ENCODE measurements around the gene EYA4. TPM values are rescaled to one million over a fixed set of nuclear protein-coding genes. Genes with fewer than 3 reads are reported as not detected.

EYA4 gene
- total RNA-seq, 2 experiments from 2014 or later, result not detected

GRCh38 chr6:133245007-133245406 is 3.9 kb downstream of the EYA4 start:
- DNase-seq, result no peak
- Mint-ChIP-seq H3K9me3 (ENCODE audit: insufficient read depth) (no peaks in the 10 kb centered on the region), H3K27me3 (ENCODE audit: low read depth) (peaks cover 41% of the 10 kb centered on the region), H3K36me3 (ENCODE audit: low read depth) (no peaks in the 10 kb centered on the region), H3K27ac (no peak overlapping the region), H3K4me1 (ENCODE audit: low read depth) (peaks cover 11% of the 10 kb centered on the region), H3K4me3 (no peak overlapping the region)
- ATAC-seq, result no peak
- CTCF ChIA-PET, result no interaction called here
- POLR2A ChIA-PET, result no interaction called here

GRCh38 chr6:133245422-133245903 is 4.3 kb downstream of the EYA4 start:
- ATAC-seq, result no peak
- no peaks in the 10 kb centered on the region for H3K36me3 Mint-ChIP-seq (ENCODE audit: low read depth)
- DNase-seq, result no peak
- H3K9me3 Mint-ChIP-seq (ENCODE audit: insufficient read depth), result no peaks in the 10 kb centered on the region
- no peak overlapping the region for H3K27ac Mint-ChIP-seq
- H3K4me3 Mint-ChIP-seq, result no peak overlapping the region
- ChIA-PET CTCF (no interaction called here), POLR2A (no interaction called here)
- peaks cover 37% of the 10 kb centered on the region for H3K27me3 Mint-ChIP-seq (ENCODE audit: low read depth)
- H3K4me1 Mint-ChIP-seq (ENCODE audit: low read depth), result peaks cover 9% of the 10 kb centered on the region

- CTCF ChIA-PET, result no interaction called here
- Mint-ChIP-seq H3K27me3 (ENCODE audit: low read depth) (peaks cover 23% of the 10 kb centered on the region), H3K9me3 (ENCODE audit: insufficient read depth) (no peaks in the 10 kb centered on the region), H3K36me3 (ENCODE audit: low read depth) (no peaks in the 10 kb centered on the region), H3K4me1 (ENCODE audit: low read depth) (peaks cover 1% of the 10 kb centered on the region), H3K27ac (no peak overlapping the region), H3K4me3 (no peak overlapping the region)
- POLR2A ChIA-PET, result no interaction called here
- ATAC-seq, result no peak
- no peak for DNase-seq
Observed at GRCh38 chr6:133247581-133247980, 6.4 kb downstream of the EYA4 start.

GRCh38 chr6:133248241-133249001 is 7.3 kb downstream of the EYA4 start:
- ATAC-seq (no peak), DNase-seq (no peak)
- Mint-ChIP-seq H3K4me1 (ENCODE audit: low read depth) (no peaks in the 10 kb centered on the region), H3K27me3 (ENCODE audit: low read depth) (peaks cover 15% of the 10 kb centered on the region), H3K4me3 (no peak overlapping the region), H3K9me3 (ENCODE audit: insufficient read depth) (no peaks in the 10 kb centered on the region), H3K36me3 (ENCODE audit: low read depth) (no peaks in the 10 kb centered on the region), H3K27ac (no peak overlapping the region)
- POLR2A ChIA-PET, result no interaction called here
- CTCF ChIA-PET, result no interaction called here

GRCh38 chr6:133251688-133252087 is 10.5 kb downstream of the EYA4 start:
- Mint-ChIP-seq H3K9me3 (ENCODE audit: insufficient read depth) (no peaks in the 10 kb centered on the region), H3K36me3 (ENCODE audit: low read depth) (no peaks in the 10 kb centered on the region), H3K27me3 (ENCODE audit: low read depth) (peaks cover 5% of the 10 kb centered on the region), H3K4me3 (no peak overlapping the region), H3K4me1 (ENCODE audit: low read depth) (no peaks in the 10 kb centered on the region), H3K27ac (no peak overlapping the region)
- no peak for DNase-seq
- ChIA-PET CTCF (no interaction called here), POLR2A (no interaction called here)
- no peak for ATAC-seq

- Mint-ChIP-seq H3K36me3 (ENCODE audit: low read depth) (no peaks in the 10 kb centered on the region), H3K4me3 (no peak overlapping the region)
Observed at GRCh38 chr6:133254552-133255228, 13.5 kb downstream of the EYA4 start.

GRCh38 chr6:133257545-133258105 is 16.5 kb downstream of the EYA4 start:
- ATAC-seq, result no peak

More at GRCh38 chr6:133254552-133255228, 13.5 kb downstream of the EYA4 start:
- H3K9me3 Mint-ChIP-seq (ENCODE audit: insufficient read depth), result no peaks in the 10 kb centered on the region
- POLR2A ChIA-PET, result no interaction called here
- no peaks in the 10 kb centered on the region for H3K27me3 Mint-ChIP-seq (ENCODE audit: low read depth)
- ATAC-seq, result no peak
- CTCF ChIA-PET, result no interaction called here
- no peak for DNase-seq
- H3K4me1 Mint-ChIP-seq (ENCODE audit: low read depth), result no peaks in the 10 kb centered on the region
- no peak overlapping the region for H3K27ac Mint-ChIP-seq

GRCh38 chr6:133259561-133259960 is 18.4 kb downstream of the EYA4 start:
- Mint-ChIP-seq H3K4me1 (ENCODE audit: low read depth) (no peaks in the 10 kb centered on the region), H3K4me3 (no peak overlapping the region), H3K27ac (no peak overlapping the region), H3K9me3 (ENCODE audit: insufficient read depth) (no peaks in the 10 kb centered on the region), H3K27me3 (ENCODE audit: low read depth) (no peaks in the 10 kb centered on the region), H3K36me3 (ENCODE audit: low read depth) (no peaks in the 10 kb centered on the region)
- ChIA-PET CTCF (no interaction called here), POLR2A (no interaction called here)
- DNase-seq (no peak), ATAC-seq (no peak)

More at GRCh38 chr6:133257545-133258105, 16.5 kb downstream of the EYA4 start:
- ChIA-PET POLR2A (no interaction called here), CTCF (no interaction called here)
- Mint-ChIP-seq H3K4me3 (no peak overlapping the region), H3K27me3 (ENCODE audit: low read depth) (no peaks in the 10 kb centered on the region), H3K27ac (no peak overlapping the region), H3K9me3 (ENCODE audit: insufficient read depth) (no peaks in the 10 kb centered on the region), H3K4me1 (ENCODE audit: low read depth) (no peaks in the 10 kb centered on the region), H3K36me3 (ENCODE audit: low read depth) (no peaks in the 10 kb centered on the region)
- DNase-seq, result no peak

- Mint-ChIP-seq H3K9me3 (ENCODE audit: insufficient read depth) (no peaks in the 10 kb centered on the region), H3K4me3 (no peak overlapping the region), H3K4me1 (ENCODE audit: low read depth) (no peaks in the 10 kb centered on the region), H3K27ac (no peak overlapping the region), H3K36me3 (ENCODE audit: low read depth) (no peaks in the 10 kb centered on the region), H3K27me3 (ENCODE audit: low read depth) (no peaks in the 10 kb centered on the region)
- ChIA-PET CTCF (no interaction called here), POLR2A (no interaction called here)
- ATAC-seq (no peak), DNase-seq (no peak)
Observed at GRCh38 chr6:133262804-133263203, 21.6 kb downstream of the EYA4 start.

GRCh38 chr6:133265066-133265465 is 23.9 kb downstream of the EYA4 start:
- POLR2A ChIA-PET, result no interaction called here
- H3K9me3 Mint-ChIP-seq (ENCODE audit: insufficient read depth), result no peaks in the 10 kb centered on the region
- H3K4me3 Mint-ChIP-seq, result no peak overlapping the region
- no peak for DNase-seq
- H3K27ac Mint-ChIP-seq, result no peak overlapping the region
- no peaks in the 10 kb centered on the region for H3K36me3 Mint-ChIP-seq (ENCODE audit: low read depth)
- no peaks in the 10 kb centered on the region for H3K4me1 Mint-ChIP-seq (ENCODE audit: low read depth)
- ATAC-seq, result no peak
- CTCF ChIA-PET, result no interaction called here
- H3K27me3 Mint-ChIP-seq (ENCODE audit: low read depth), result no peaks in the 10 kb centered on the region

- H3K9me3 Mint-ChIP-seq (ENCODE audit: insufficient read depth), result no peaks in the 10 kb centered on the region
- ChIA-PET POLR2A (no interaction called here), CTCF (no interaction called here)
- H3K27me3 Mint-ChIP-seq (ENCODE audit: low read depth), result no peaks in the 10 kb centered on the region
- ATAC-seq (no peak), DNase-seq (no peak)
- no peaks in the 10 kb centered on the region for H3K36me3 Mint-ChIP-seq (ENCODE audit: low read depth)
- no peaks in the 10 kb centered on the region for H3K4me1 Mint-ChIP-seq (ENCODE audit: low read depth)
- H3K27ac Mint-ChIP-seq, result no peak overlapping the region
- H3K4me3 Mint-ChIP-seq, result no peak overlapping the region
Observed at GRCh38 chr6:133266186-133266585, 25.0 kb downstream of the EYA4 start.

- CTCF ChIA-PET, result no interaction called here
- ATAC-seq (no peak), DNase-seq (no peak)
- Mint-ChIP-seq H3K9me3 (ENCODE audit: insufficient read depth) (no peaks in the 10 kb centered on the region), H3K27me3 (ENCODE audit: low read depth) (no peaks in the 10 kb centered on the region), H3K4me1 (ENCODE audit: low read depth) (no peaks in the 10 kb centered on the region), H3K27ac (no peak overlapping the region), H3K36me3 (ENCODE audit: low read depth) (no peaks in the 10 kb centered on the region), H3K4me3 (no peak overlapping the region)
- POLR2A ChIA-PET, result no interaction called here
Observed at GRCh38 chr6:133268621-133269020, 27.5 kb downstream of the EYA4 start.

All from activated CD8-positive, alpha-beta T cell treated with anti-CD3 and anti-CD28 coated beads, Interleukin-2, amount 10 ng/mL, durations not matched to agents 7 days and 5 days (primary cell).